ENCODE results near the gene NRP2. TPM values are rescaled to one million over a fixed set of nuclear protein-coding genes. Genes with fewer than 3 reads are reported as not detected.

NRP2 gene
- total RNA-seq, 6 donors from 2014 or later, result 61.4 to 99.4 (median 71.8) TPM

DNA sequence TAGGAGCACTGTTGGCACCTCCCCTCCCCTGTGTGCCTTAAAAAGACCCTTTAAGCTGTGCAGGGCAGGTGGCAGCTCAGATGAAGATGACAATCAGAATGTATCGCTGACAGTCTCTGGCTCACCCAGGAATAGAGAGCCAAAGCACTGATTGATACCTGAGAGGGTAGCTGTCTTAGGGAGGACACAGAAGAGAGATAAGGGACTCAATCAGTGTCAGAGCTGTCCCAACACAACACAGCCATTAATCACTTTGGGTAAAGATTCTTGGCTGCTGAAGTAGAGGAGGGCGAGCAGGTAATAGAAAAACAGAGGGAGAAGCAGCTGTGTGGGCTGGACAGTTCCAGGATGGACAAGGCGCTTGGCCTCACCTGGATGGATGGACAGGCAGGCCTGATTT is 124.9 kb downstream of the NRP2 start:
- no peak for ATAC-seq (ENCODE audit: low FRiP score in 2 of 2)
- no peak for TF ChIP-seq POLR2AphosphoS5 (IDR thresholded peaks at IDR 0.05)
- no peak for TF ChIP-seq POLR2A (IDR thresholded peaks at IDR 0.05)
- no peak for TF ChIP-seq EP300 (IDR thresholded peaks at IDR 0.05)
- TF ChIP-seq, protein P1, sequence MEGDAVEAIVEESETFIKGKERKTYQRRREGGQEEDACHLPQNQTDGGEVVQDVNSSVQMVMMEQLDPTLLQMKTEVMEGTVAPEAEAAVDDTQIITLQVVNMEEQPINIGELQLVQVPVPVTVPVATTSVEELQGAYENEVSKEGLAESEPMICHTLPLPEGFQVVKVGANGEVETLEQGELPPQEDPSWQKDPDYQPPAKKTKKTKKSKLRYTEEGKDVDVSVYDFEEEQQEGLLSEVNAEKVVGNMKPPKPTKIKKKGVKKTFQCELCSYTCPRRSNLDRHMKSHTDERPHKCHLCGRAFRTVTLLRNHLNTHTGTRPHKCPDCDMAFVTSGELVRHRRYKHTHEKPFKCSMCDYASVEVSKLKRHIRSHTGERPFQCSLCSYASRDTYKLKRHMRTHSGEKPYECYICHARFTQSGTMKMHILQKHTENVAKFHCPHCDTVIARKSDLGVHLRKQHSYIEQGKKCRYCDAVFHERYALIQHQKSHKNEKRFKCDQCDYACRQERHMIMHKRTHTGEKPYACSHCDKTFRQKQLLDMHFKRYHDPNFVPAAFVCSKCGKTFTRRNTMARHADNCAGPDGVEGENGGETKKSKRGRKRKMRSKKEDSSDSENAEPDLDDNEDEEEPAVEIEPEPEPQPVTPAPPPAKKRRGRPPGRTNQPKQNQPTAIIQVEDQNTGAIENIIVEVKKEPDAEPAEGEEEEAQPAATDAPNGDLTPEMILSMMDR (IDR thresholded peaks at IDR 0.05), result no peak
- WGBS, 2 donors, result 92 to 96% methylated on average over 3 of the region's 3 CpGs
- H3K36me3 ChIP-seq, result no peaks in the 10 kb centered on the region
- H3K4me3 ChIP-seq, result no peak overlapping the region
- DNase-seq, result no peak
- H3K27ac ChIP-seq, result peak overlapping the region; percentile 30 to 71 (median 60)
- peaks cover under 1 to 9% (median 5%) of the 10 kb centered on the region in 4 donors for H3K4me1 ChIP-seq
- no peaks in the 10 kb centered on the region for H3K27me3 ChIP-seq
- H3K9me3 ChIP-seq, result no peaks in the 10 kb centered on the region

DNA sequence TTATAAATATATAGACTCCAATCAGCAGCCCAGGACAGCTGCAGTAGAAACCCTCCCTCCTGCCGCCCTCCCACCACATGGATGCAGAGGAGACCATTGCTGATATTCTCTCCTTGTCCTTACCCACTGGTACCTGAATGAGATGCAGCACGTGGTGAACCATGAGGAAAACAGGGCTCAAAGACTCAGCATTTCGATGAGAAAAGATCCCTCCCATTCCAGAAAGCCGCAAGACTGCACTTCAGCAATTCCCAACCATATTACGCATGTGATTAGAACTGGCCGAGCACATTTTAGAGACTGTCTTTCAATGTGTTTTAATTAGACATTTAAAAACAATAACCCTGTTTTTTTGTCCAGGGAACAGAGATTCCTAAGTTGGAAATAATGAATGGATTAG is 125.5 kb downstream of the NRP2 start:
- H3K9me3 ChIP-seq, result no peaks in the 10 kb centered on the region
- no peaks in the 10 kb centered on the region for H3K36me3 ChIP-seq
- no peak overlapping the region for H3K4me3 ChIP-seq
- ATAC-seq (ENCODE audit: low FRiP score in 2 of 2) (no peak), DNase-seq (no peak)
- WGBS, 2 donors, result 87 to 95% methylated on average over 6 of the region's 6 CpGs
- H3K27me3 ChIP-seq, result no peaks in the 10 kb centered on the region
- peaks cover 0 to 8% (median 4%) of the 10 kb centered on the region in 4 donors for H3K4me1 ChIP-seq
- peak overlapping the region in 1 of 4 donors; percentile 69 for H3K27ac ChIP-seq
- TF ChIP-seq, protein P1 (IDR thresholded peaks at IDR 0.05), result no peak
- TF ChIP-seq EP300 (IDR thresholded peaks at IDR 0.05), result no peak
- TF ChIP-seq POLR2A (IDR thresholded peaks at IDR 0.05), result no peak
- no peak for TF ChIP-seq POLR2AphosphoS5 (IDR thresholded peaks at IDR 0.05)

DNA sequence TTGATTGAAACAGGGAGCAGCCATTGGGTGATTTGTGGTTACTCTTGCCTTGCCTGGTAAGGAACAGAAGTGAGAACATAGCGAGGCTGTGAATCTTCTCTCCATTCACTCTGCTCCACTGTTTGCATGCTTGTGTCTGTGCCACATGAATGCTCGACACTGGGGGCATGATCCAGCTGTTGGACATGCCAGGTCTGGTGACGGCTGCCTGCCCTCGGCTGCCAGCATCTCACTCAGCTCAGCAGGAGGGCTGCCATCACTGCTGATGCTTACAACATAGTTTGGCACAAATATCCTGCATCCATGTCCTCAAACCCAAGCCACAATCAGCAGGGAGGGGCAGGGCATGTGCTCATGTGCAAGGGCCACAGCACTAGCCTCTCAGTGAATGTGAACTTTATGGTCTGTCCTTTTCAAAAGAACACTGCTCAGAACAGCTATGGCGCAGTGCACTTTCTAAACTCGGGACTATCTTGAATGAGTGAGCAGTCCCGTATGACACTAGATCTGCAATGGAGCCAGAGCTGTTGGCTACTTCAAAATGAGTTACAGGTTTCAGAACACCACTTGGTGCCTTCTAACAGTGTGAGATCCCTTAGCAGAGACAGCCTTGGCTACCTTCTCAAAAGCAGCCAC is 126.3 kb downstream of the NRP2 start:
- DNase-seq, result peak in 1 of 2 donors; percentile 64
- WGBS, 2 donors, result 81 to 92% methylated on average over 7 of the region's 7 CpGs
- no peak overlapping the region for H3K27ac ChIP-seq

DNA sequence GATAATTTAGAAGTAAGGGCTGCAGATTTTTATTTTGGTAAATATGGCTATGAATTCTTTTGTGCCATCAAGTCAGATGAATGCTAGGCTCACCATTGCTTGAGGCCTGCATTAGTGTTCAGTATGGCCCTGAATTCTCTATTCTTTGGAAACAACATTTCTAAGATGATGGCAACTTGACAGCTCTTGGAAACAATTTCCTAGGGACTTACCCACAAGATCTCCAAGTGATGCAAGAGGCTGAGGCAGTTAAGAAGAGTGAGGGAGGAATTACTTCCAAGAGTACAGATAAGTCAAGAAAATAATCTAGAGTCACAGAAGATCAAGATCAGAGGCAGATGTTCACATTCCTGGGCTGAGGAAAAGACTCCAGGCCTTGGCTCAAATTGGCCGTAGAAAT is 129.1 kb downstream of the NRP2 start:
- Histone ChIP-seq H3K36me3 (no peaks in the 10 kb centered on the region), H3K27ac (no peak overlapping the region), H3K4me3 (no peak overlapping the region), H3K9me3 (no peaks in the 10 kb centered on the region), H3K4me1 (peaks cover 0 to 8% (median 4%) of the 10 kb centered on the region in 4 donors), H3K27me3 (no peaks in the 10 kb centered on the region)
- ATAC-seq (ENCODE audit: low FRiP score in 2 of 2), result no peak
- 82 to 84% methylated on average over 1 of the region's 1 CpG for WGBS, 2 donors
- TF ChIP-seq POLR2A (IDR thresholded peaks at IDR 0.05) (no peak), EP300 (IDR thresholded peaks at IDR 0.05) (no peak), POLR2AphosphoS5 (IDR thresholded peaks at IDR 0.05) (no peak)
- TF ChIP-seq, protein P1 (IDR thresholded peaks at IDR 0.05), result no peak
- no peak for DNase-seq

More for the DNA sequence above, 126.3 kb downstream of the NRP2 start:
- TF ChIP-seq POLR2A (IDR thresholded peaks at IDR 0.05) (no peak), EP300 (IDR thresholded peaks at IDR 0.05) (no peak), POLR2AphosphoS5 (IDR thresholded peaks at IDR 0.05) (no peak)
- TF ChIP-seq, protein P1 (IDR thresholded peaks at IDR 0.05), result no peak
- peaks cover 0 to 8% (median 4%) of the 10 kb centered on the region in 4 donors for H3K4me1 ChIP-seq
- no peak overlapping the region for H3K4me3 ChIP-seq
- no peaks in the 10 kb centered on the region for H3K36me3 ChIP-seq
- no peak for ATAC-seq (ENCODE audit: low FRiP score in 2 of 2)
- no peaks in the 10 kb centered on the region for H3K27me3 ChIP-seq
- H3K9me3 ChIP-seq, result no peaks in the 10 kb centered on the region

DNA sequence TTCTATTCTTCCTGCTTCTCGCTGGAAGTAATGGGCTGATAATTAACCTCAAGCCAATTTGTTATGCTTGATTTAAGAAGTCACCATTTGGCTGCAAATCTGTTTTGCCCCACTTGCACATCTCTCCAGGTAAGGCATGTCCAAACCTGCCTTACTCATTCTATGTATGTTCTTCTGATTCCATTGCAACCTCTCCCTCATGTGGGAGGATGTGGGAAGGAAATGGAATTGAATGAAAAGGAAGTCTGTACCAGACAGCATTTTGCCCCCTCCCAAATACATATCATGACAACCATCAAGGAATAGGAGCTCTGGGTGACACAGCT is 131.7 kb downstream of the NRP2 start:
- Histone ChIP-seq H3K36me3 (no peaks in the 10 kb centered on the region), H3K4me1 (no peaks in the 10 kb centered on the region), H3K27ac (no peak overlapping the region), H3K27me3 (no peaks in the 10 kb centered on the region), H3K4me3 (no peak overlapping the region), H3K9me3 (no peaks in the 10 kb centered on the region)
- ATAC-seq (ENCODE audit: low FRiP score in 2 of 2), result no peak
- 78 to 81% methylated on average over 1 of the region's 1 CpG for WGBS, 2 donors
- TF ChIP-seq, protein P1 (IDR thresholded peaks at IDR 0.05), result no peak
- no peak for TF ChIP-seq POLR2AphosphoS5 (IDR thresholded peaks at IDR 0.05)
- TF ChIP-seq POLR2A (IDR thresholded peaks at IDR 0.05), result no peak
- TF ChIP-seq EP300 (IDR thresholded peaks at IDR 0.05), result no peak
- DNase-seq, result no peak

All from upper lobe of left lung (tissue), 6 donors.